ENCODE measurements around the gene NLGN1.

Gene NLGN1

GRCh38 chr3:174120997-174121396, 723.5 kb downstream of the NLGN1 start:
- DNase-seq: no peak

GRCh38 chr3:174122411-174122810, 724.9 kb downstream of the NLGN1 start:
- DNase-seq: no peak

GRCh38 chr3:174125267-174125824, 727.8 kb downstream of the NLGN1 start:
- DNase-seq: peak; percentile 30

GRCh38 chr3:174126990-174127758, 729.6 kb downstream of the NLGN1 start:
- DNase-seq: no peak

- no peak for DNase-seq
Measured at GRCh38 chr3:174132006-174132405, 734.5 kb downstream of the NLGN1 start.

GRCh38 chr3:174132421-174133042, 735.0 kb downstream of the NLGN1 start:
- no peak for DNase-seq

GRCh38 chr3:174146008-174146407, 748.5 kb downstream of the NLGN1 start:
- DNase-seq: no peak

GRCh38 chr3:174147798-174148197, 750.3 kb downstream of the NLGN1 start:
- DNase-seq: no peak

GRCh38 chr3:174153871-174154270, 756.3 kb downstream of the NLGN1 start:
- DNase-seq: no peak

- no peak for DNase-seq
Measured at GRCh38 chr3:174156200-174156599, 758.7 kb downstream of the NLGN1 start.

- no peak for DNase-seq
Measured at GRCh38 chr3:174158674-174159073, 761.1 kb downstream of the NLGN1 start.

- no peak for DNase-seq
Measured at GRCh38 chr3:174159604-174160003, 762.1 kb downstream of the NLGN1 start.

- no peak for DNase-seq
Measured at GRCh38 chr3:174162550-174162949, 765.0 kb downstream of the NLGN1 start.

- DNase-seq: no peak
Measured at GRCh38 chr3:174168026-174168425, 770.5 kb downstream of the NLGN1 start.

GRCh38 chr3:174168538-174169254, 771.2 kb downstream of the NLGN1 start:
- DNase-seq: no peak

GRCh38 chr3:174169736-174170135, 772.2 kb downstream of the NLGN1 start:
- no peak for DNase-seq

- no peak for DNase-seq
Measured at GRCh38 chr3:174170248-174170647, 772.7 kb downstream of the NLGN1 start.

GRCh38 chr3:174186377-174186989, 788.9 kb downstream of the NLGN1 start:
- DNase-seq: no peak

GRCh38 chr3:174191380-174191779, 793.8 kb downstream of the NLGN1 start:
- peak; percentile 19 for DNase-seq

- no peak for DNase-seq
Measured at GRCh38 chr3:174191895-174192294, 794.4 kb downstream of the NLGN1 start.

GRCh38 chr3:174192471-174192870, 794.9 kb downstream of the NLGN1 start:
- DNase-seq: no peak

GRCh38 chr3:174193604-174194003, 796.1 kb downstream of the NLGN1 start:
- no peak for DNase-seq

- DNase-seq: no peak
Measured at GRCh38 chr3:174197416-174197815, 799.9 kb downstream of the NLGN1 start.

Data from OCI-M1 (cell line).